Suprapubic skin (tissue), 4 donors: ENCODE results near the gene SND1. TPM values are rescaled to one million over a fixed set of nuclear protein-coding genes. Genes with fewer than 3 reads are reported as not detected.

Experiments
- DNase-seq, 2 donors: peaks; one replicate each; pipeline ENCODE4 v3.0.0-alpha.2; 2019; ENCODE audit warnings: low spot score in 2 of 2
- H3K27ac ChIP-seq: fragments of 200-600 bp; sonication (generic); one replicate; pipeline ENCODE4 v1.5.1; 2019
- H3K27me3 ChIP-seq: fragments of 200-600 bp; sonication (generic); one replicate; pipeline ENCODE4 v1.5.1; 2019
- H3K36me3 ChIP-seq: fragments of 200-600 bp; sonication (generic); one replicate; pipeline ENCODE4 v1.5.1; 2019
- H3K4me1 ChIP-seq: fragments of 200-600 bp; sonication (generic); one replicate; pipeline ENCODE4 v1.5.1; 2019
- H3K4me3 ChIP-seq: fragments of 200-600 bp; sonication (generic); one replicate; pipeline ENCODE4 v1.5.1; 2019; ENCODE audit warnings: mild to moderate bottlenecking
- H3K9me3 ChIP-seq: fragments of 200-600 bp; sonication (generic); one replicate; pipeline ENCODE4 v1.5.1; 2019
- EP300 ChIP-seq: sonication (generic); formaldehyde crosslinking; IDR thresholded peaks from one replicate; pipeline ENCODE4 v1.6.1; 2017; ENCODE audit warnings: antibody characterized with exemption
- POLR2A ChIP-seq, 2 donors: fragments of 450-650 bp; IDR thresholded peaks; one replicate each; pipeline ENCODE4 v1.6.1; 2017; ENCODE audit warnings: antibody characterized with exemption in 2 of 2, mild to moderate bottlenecking in 2 of 2, moderate library complexity in 2 of 2
- POLR2AphosphoS5 ChIP-seq, 3 donors: sonication (generic); formaldehyde crosslinking; IDR thresholded peaks; one replicate each; pipeline ENCODE4 v1.6.1; 2017; ENCODE audit warnings: antibody characterized with exemption in 3 of 3
- WGBS: methylation state at CpG from one replicate; pipeline ENCODE4 v1.1.5; 2018; 5-methylcytosine and 5-hydroxymethylcytosine counted together
- total RNA-seq, 4 donors: library from RNA; depleted of rRNA; stranded (reverse); fragments of >200 nt; gene quantifications; one replicate each; pipeline ENCODE4 v1.1.0, GENCODE V29; 2016
- TF ChIP-seq, protein P1 (sequence below), 2 donors: fragments of 200-600 bp in 1 of 2; fragments of 450-650 bp in 1 of 2; sonication (generic) in 1 of 2; IDR thresholded peaks; one replicate each; pipeline ENCODE4 v1.5.1; 2016 to 2019; ENCODE audit warnings: antibody characterized with exemption in 2 of 2, mild to moderate bottlenecking in 1 of 2, moderate library complexity in 1 of 2

The SND1 gene
- total RNA-seq, 4 donors from 2014 or later, result 72.2 to 99.8 (median 77.2) TPM

DNA sequence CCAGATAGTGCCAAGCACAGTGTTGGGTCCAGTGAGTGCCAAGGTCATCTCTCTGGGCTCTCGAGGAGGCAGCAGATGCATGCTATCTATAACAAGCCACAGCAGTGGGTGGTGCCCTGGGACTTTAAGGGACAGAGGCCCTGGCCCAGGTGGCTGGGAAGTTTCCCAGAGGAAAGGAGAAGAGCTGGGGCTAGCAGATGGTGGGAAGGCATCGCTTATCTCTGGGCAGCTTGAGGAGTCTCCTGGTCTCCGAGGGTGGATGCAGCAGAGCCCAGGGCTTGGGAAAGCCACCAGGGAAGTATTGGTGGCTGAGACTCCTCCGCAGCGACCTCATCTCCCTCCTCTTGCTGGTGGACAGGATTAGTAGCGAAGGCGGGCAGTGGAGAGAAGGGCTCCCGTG lies 442.7 kb downstream of the SND1 start:
- H3K27me3 ChIP-seq, result no peaks in the 10 kb centered on the region
- H3K4me3 ChIP-seq, result no peak overlapping the region
- H3K9me3 ChIP-seq, result no peaks in the 10 kb centered on the region
- TF ChIP-seq POLR2AphosphoS5 (IDR thresholded peaks at IDR 0.05), result no peak
- H3K27ac ChIP-seq, result no peak overlapping the region
- no peak for DNase-seq
- 94% methylated on average over 7 of the region's 8 CpGs for WGBS
- H3K4me1 ChIP-seq, result no peaks in the 10 kb centered on the region
- peaks cover 63% of the 10 kb centered on the region for H3K36me3 ChIP-seq

DNA sequence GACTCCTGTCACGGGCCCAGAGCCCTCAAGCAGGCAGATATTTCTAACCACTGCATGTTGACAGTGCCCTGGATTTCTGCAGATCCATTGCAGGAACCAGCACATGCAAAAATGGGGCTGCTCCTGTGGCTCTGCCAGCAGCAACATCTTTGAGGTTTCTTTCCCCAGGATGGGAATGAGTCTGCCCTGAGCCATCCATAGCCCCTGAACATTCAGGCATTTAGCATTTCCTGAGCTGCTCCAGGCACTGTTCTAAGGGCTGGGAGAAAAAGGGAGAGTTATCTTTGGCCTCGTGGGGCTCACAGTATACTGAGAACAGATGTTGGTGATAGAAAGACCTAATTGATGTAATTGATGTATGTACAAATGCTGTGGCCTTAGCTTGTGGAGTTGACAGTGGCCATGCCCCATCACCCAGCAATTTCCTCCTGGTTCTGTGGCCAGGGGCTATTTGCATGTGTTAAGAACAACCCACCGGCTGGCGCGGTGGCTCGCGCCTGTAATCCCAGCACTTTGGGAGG lies 445.3 kb downstream of the SND1 start:
- Histone ChIP-seq H3K4me3 (no peak overlapping the region), H3K4me1 (no peaks in the 10 kb centered on the region), H3K9me3 (no peaks in the 10 kb centered on the region), H3K27ac (no peak overlapping the region), H3K27me3 (no peaks in the 10 kb centered on the region), H3K36me3 (peaks cover 37% of the 10 kb centered on the region)
- DNase-seq, result no peak
- no peak for TF ChIP-seq EP300
- no peak for TF ChIP-seq POLR2A (IDR thresholded peaks at IDR 0.05)
- TF ChIP-seq, protein P1, sequence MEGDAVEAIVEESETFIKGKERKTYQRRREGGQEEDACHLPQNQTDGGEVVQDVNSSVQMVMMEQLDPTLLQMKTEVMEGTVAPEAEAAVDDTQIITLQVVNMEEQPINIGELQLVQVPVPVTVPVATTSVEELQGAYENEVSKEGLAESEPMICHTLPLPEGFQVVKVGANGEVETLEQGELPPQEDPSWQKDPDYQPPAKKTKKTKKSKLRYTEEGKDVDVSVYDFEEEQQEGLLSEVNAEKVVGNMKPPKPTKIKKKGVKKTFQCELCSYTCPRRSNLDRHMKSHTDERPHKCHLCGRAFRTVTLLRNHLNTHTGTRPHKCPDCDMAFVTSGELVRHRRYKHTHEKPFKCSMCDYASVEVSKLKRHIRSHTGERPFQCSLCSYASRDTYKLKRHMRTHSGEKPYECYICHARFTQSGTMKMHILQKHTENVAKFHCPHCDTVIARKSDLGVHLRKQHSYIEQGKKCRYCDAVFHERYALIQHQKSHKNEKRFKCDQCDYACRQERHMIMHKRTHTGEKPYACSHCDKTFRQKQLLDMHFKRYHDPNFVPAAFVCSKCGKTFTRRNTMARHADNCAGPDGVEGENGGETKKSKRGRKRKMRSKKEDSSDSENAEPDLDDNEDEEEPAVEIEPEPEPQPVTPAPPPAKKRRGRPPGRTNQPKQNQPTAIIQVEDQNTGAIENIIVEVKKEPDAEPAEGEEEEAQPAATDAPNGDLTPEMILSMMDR (IDR thresholded peaks at IDR 0.05), result no peak
- TF ChIP-seq POLR2AphosphoS5 (IDR thresholded peaks at IDR 0.05), result no peak
- 93% methylated on average over 6 of the region's 7 CpGs for WGBS

DNA sequence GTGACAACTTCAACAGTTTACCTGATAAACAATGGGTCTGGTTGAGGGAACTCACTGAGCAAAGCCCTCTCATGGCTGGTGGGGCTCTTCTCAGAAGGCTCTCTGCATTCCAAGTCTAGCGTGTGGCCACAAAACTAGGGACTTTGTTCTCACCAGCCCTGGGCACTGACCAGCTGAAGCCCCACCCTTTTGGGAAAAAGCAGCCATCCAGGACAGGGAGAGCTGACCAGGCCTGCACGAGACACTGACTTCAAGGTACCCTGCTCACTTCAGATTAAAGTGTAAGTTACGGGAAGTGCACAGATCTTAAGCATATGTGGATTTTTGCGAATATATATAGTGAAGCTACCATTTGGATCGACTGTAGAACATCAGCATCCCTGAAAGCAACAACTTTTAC lies 446.6 kb downstream of the SND1 start:
- Histone ChIP-seq H3K9me3 (no peaks in the 10 kb centered on the region), H3K4me3 (no peak overlapping the region), H3K36me3 (peaks cover 23% of the 10 kb centered on the region), H3K4me1 (peaks cover 5% of the 10 kb centered on the region), H3K27me3 (peaks cover 7% of the 10 kb centered on the region), H3K27ac (no peak overlapping the region)
- DNase-seq, result no peak
- 94% methylated on average over 5 of the region's 5 CpGs for WGBS
- TF ChIP-seq POLR2A (IDR thresholded peaks at IDR 0.05) (no peak), POLR2AphosphoS5 (IDR thresholded peaks at IDR 0.05) (no peak), EP300 (no peak)
- TF ChIP-seq, protein P1 (IDR thresholded peaks at IDR 0.05), result no peak

DNA sequence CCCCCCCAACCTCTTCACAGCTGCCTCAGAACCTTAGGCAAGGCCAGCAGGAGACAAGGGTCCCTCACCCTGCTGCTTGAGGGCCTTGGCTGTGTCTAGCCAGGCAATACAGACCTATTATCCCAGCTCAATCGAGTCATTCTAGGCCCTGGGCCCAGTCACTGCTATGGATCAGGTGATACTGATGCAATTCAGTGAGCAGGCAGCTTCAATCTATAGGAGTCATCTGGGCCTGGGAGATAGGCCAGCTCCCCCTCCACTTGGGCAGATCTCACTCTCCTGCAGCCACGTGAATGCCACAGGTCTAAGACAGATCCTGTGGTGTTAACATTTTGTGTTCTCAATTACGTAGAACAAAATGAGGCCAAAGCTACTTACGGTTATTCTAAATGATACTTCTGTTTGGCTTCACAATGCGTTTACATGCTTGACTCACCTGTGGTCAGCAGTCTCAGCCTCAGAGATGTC lies 447.2 kb downstream of the SND1 start:
- Histone ChIP-seq H3K36me3 (peaks cover 17% of the 10 kb centered on the region), H3K27me3 (peaks cover 13% of the 10 kb centered on the region), H3K4me3 (no peak overlapping the region), H3K4me1 (peaks cover 11% of the 10 kb centered on the region), H3K9me3 (no peaks in the 10 kb centered on the region), H3K27ac (no peak overlapping the region)
- 90% methylated on average over 5 of the region's 5 CpGs for WGBS
- no peak for DNase-seq
- TF ChIP-seq POLR2A (IDR thresholded peaks at IDR 0.05), result no peak
- no peak for TF ChIP-seq EP300
- TF ChIP-seq POLR2AphosphoS5 (IDR thresholded peaks at IDR 0.05), result no peak
- TF ChIP-seq, protein P1 (IDR thresholded peaks at IDR 0.05), result no peak

DNA sequence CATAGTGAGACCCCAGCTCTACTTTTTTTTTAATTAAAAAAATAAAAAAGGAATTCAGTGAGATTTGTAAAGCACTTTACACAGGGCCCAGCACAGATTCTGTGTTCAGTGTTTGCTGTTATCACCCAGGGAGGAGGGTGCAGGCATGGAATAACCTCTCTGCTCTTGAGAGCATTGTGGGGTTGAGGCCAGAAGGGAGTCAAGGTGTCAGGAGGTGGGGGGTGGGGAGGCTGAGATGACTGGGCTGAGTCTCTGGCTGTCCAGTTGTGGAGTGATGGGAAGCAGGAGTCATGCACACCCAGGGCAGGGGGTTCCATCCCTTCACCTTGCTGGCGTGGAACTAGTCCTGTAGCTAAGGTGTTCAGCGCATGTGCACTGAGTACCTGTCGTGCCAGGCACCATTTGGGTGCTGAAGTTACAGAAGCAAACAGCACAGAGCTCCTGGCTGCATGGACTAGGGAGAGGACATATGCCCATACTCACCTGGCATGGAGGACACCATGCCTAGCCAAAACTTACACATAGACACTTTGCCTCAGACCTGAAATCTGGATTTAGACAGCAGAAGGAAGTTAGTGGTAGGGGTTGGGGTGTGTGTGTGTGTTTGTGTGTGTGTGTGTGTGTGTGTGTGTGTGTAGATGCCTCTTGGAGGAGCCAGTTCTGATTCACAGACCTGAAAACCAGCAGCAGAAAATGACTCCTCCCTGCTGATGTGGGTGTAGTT lies 448.4 kb downstream of the SND1 start:
- DNase-seq, result no peak
- Histone ChIP-seq H3K4me1 (peaks cover 13% of the 10 kb centered on the region), H3K27me3 (peaks cover 20% of the 10 kb centered on the region), H3K27ac (no peak overlapping the region), H3K9me3 (no peaks in the 10 kb centered on the region), H3K36me3 (peaks cover 7% of the 10 kb centered on the region), H3K4me3 (no peak overlapping the region)
- TF ChIP-seq, protein P1 (IDR thresholded peaks at IDR 0.05), result no peak
- TF ChIP-seq POLR2AphosphoS5 (IDR thresholded peaks at IDR 0.05) (no peak), POLR2A (IDR thresholded peaks at IDR 0.05) (no peak), EP300 (no peak)
- 68% methylated on average over 3 of the region's 3 CpGs for WGBS
